G401 (cell line): ENCODE results near the gene LSM14A. TPM values are rescaled to one million over a fixed set of nuclear protein-coding genes. Genes with fewer than 3 reads are reported as not detected.
"Not testable (repeated sequence)": the region's sequence is repeated elsewhere in the genome, so short reads cannot be mapped to it uniquely, and the experiment has no call there.

Experiments
- DNase-seq: peaks from one replicate; pipeline ENCODE4 v3.0.0-alpha.2; 2015; ENCODE audit warnings: low spot score
- in situ Hi-C: cut with HindIII; loops from 2 replicates; pipeline ENCODE4 v1.10.0; 2016; ENCODE audit warnings: low sequenced_read_pairs, mixed read lengths
- total RNA-seq: library from RNA; depleted of rRNA; stranded (reverse); fragments of >200 nt; shearing (Covaris generic); gene quantifications from 2 replicates; pipeline ENCODE4 v1.2.3, GENCODE V29; 2014

The LSM14A gene
- total RNA-seq, 1 experiment from 2014 or later, result 89.9 TPM

DNA sequence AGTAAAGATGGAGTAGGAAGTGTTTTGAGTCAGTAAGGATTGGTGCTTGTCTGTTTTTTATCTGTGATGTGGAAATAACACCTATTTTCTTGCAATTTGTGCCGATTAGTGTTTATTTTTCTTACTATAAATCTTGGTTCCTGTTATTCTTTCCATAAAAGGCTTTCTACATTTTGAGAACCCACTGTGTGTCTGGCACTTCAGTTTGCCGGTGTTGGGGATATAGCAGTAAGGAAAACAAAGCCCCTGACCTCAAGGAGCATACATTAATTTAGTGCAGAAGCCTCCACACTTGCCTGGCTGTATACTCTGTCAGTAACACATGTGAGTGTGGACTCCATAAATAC, 46.5 kb downstream of the LSM14A start:
- in situ Hi-C loops, result no loop called here

DNA sequence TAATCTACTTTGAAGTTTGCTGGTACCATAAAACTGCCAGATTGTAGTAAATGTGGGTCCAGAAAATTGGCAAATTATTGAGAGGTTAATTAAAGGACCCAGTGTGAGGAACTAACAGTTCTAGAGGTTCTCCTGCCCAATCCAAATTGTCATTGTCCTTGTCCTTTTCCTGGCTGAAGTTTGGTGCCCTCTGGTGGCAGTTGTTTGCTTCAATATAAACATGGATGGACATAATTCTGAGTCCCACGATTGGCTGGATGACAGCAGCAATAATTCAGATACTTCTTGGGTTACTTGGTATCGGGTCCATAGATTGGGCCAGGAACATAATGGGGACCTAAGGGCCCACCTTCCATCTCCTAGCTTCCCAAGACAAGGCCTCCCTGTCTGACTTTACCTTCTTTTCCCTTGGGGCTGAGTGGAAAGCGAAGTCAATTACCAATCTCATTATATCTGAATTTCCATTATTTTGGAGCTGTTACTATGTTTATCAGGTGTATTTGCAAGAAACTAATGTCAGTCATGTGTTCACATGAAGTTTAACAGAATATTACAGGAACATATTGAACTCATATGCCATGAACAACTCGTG, 48.3 kb downstream of the LSM14A start:
- in situ Hi-C loops, result no loop called here
- peak; percentile 77 for DNase-seq

More for the DNA sequence above, 46.5 kb downstream of the LSM14A start:
- no peak for DNase-seq

DNA sequence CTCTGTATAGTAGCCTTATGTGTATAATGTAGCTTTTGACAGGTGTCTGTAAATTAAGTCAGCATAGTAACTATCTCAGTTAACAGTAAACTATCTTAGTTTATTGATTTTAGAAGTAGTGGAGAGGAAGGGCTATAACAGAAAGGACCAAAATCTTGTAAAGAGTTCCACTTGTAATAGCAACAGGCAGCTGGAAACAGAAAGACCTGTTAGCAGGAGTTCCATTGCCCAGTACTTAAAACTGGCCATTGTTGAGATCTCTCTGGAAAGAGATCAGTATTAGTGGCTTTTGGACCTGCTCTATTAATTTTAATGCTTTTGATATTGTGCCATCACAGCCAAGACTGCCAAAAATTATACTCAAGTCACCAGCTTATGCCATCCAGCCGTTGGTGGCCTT, 50.1 kb downstream of the LSM14A start:
- DNase-seq, result no peak
- in situ Hi-C loops, result no loop called here

DNA sequence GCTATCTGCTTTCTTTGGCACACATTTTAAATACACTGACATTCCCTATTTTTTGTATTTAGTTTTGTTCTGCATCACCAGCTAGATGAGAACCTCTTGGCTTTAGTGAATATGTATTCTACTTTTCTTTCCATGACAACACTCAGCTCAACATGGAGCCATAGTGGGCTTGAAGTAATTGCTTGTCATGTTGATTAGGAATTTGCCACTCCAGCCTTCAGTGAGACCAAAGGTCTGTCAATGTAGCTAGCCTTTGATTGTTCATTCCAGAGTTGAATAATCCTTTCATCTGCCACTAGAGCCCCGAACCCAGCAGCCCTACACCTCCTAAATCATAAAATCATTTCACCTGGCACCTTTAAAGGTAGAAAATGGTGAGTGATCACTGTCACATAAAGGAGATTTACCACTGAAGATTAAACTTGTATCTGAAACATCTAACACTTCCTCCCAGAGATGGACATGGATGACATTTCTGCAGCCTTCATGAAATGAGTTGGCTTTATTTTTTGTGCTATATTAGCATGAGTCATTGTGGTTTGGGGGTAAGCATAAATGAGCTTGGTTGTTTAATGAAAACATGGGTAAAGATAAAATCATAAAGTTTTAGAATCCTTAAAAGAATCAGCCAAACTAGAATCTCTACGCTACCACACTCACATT, 52.8 kb downstream of the LSM14A start:
- no peak for DNase-seq

DNA sequence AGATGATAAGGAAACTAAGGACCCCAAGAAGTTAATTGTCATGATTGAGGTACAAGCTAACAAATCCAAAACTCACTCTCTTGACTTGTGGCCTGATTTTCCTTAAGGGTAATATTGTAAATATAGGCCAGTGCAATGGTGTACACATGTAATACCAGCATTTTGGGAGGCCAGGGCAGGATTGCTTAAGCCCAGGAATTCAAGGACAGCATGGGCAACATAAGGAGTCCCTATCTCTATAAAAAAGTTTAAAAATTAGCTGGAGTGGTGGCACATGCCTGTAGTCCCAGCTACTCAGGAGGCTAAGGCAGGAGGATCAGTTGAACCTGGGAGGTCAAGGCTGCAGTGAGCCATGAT, 53.3 kb downstream of the LSM14A start:
- in situ Hi-C loops, result no loop called here
- no peak for DNase-seq

More for the DNA sequence above, 52.8 kb downstream of the LSM14A start:
- in situ Hi-C loops, result no loop called here

DNA sequence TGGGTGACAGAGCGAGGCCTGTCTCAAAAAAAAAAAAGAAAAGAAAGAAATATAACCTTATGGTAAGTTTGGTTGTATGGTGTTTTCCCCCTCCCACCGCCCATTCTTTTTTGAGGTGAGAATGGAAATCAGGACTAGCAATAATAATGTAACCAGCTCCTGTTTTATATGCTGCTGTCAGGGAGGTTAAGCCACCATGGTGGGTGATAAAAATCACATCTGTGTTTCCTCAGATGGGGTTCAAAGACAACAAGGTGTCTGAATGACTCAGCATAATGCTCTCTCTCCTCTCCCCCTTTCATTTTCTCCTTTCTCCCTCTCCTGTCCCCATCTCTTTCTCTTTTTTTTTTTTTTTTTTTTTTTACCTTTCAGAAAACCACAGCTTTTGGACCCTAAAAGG, 53.7 kb downstream of the LSM14A start:
- DNase-seq, result no peak
- in situ Hi-C loops, result no loop called here

DNA sequence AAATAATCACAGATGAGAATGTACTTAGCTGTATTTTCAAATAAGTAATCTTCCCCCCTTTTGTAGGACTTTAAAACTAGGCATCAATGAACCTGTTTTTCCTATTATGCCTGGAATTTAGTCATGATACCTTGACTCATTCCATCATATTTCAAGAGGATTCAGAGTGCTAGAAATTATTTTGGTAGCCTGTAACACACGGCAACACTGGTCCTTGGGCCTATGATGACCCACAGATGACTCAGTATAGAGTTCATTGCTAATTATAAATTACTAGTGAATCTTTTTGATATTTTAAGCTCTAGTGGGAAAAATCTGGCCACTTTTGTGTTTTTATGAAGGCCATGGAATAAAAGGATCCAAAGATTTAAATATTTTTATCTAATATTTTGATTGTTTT, 56.0 kb downstream of the LSM14A start:
- DNase-seq, result no peak
- in situ Hi-C loops, result no loop called here

DNA sequence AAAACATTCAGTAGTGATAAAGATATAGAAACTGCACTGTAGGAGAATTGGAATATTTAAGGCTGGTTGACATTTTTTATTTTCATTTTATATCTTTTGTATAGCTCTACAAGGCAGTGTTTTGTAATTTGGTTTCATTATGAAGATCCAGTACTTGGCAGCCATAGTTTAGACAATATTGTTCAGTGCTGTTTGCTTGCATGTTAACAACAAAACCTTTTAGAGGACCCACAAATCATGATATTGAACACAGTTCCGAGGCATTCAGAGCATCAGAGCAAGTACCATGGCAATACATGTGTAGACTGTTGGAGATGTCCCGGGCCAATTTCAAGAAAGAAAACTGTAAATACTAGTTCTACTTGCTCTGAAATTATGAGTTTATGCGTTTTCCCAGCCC, 56.5 kb downstream of the LSM14A start:
- in situ Hi-C loops, result no loop called here
- DNase-seq, result no peak

DNA sequence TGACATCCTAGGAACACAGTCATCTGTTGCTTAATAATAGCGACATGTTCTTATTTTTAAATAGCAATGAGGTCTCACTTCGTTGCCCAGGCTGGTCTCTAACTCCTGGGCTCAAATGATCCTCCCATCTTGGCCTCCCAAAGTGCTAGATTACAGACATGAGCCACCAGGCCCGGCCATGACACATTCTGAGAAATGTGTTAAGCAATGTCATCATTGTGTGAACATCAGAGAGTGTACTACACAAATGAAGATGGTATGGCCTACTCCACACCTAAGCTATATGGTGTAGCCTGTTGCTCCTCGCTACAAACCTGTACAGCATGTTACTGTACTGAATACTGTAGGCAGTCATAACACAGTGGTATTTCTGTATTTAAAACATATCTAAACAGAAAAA, 57.4 kb downstream of the LSM14A start:
- DNase-seq, result no peak
- in situ Hi-C loops, result no loop called here

DNA sequence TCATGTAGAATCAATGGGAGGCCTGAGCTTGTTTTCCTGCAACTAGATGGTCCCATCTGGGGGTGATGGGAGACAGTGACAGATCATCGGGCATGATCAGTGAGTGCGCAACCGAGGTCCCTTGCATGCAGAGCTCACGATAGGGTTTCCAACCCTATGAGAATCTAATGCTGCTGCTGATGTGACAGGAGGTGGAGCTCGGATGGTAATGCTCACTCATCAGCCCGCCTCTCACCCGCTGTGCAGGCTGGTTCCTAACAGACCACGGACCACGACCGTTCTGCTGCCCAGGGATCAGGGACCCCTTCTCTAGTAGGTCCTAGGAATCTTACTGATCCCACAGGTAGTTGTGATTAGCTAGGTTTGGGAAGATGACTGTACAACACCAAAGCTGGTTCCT, 58.5 kb downstream of the LSM14A start:
- DNase-seq, result no peak
- in situ Hi-C loops, result no loop called here

DNA sequence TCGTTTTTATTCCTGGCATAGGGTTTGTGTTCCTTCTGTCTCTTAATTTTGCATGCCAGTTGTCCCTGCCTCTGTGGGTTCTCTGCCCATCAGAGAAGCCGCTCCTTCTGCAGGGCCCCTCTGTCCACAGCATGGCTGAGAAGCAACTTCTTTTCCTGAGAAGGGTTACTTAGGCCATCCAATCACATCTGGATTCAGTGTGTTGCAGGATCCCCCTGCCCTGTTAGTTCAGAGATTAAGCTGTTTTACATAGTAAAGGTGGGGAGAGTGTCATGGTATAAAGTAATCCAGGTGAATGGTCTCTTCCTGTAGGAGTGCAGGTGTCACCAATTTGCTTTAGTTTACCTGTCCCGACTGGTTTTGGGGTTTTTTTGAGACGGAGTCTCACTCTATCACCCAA, 59.1 kb downstream of the LSM14A start:
- no peak for DNase-seq
- in situ Hi-C loops, result no loop called here

DNA sequence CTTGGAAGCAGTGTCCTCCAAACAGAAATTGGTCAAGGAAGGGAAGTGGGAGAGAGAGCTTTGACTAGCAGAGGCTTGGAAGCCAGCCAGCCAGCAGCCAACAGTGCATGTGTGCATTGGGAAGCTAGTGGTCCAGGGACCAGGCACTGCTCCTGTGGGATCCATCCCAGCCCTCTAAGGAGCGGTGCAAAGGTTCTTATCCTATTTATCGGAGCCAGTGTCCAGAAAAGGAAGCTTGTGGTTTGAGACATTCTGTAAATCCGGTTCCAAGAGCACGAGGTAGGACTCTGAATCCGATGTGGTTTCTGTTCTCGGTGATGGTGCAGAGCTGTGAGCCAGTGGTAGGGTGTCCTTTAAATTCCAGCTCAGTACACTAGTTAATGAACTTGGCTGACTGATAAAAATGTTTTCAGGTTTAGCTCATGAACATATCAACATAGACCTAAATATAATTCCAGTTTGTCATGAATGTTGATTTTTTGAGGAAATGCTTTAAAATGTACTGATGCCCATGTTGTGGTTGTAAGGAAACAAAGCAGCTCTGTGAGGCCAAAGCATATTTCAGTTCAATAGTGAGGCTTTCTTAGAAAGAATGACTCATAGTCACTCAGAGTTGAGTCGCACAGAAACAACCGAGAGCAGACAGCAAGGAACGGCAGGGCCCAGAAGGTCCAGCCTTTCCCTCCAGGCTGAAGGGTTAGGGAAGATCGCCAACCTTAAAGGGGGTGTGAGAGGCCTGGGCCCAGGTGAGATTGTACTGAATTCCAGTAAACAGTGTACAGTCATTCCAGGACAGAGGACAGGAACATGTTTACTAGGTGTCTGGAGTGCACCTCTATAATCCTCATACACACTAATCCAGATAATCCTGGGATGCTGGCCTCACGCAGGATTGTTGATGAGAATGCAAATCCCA, 60.5 kb downstream of the LSM14A start:
- peak; percentile 49 for DNase-seq
- in situ Hi-C loops, result no loop called here

DNA sequence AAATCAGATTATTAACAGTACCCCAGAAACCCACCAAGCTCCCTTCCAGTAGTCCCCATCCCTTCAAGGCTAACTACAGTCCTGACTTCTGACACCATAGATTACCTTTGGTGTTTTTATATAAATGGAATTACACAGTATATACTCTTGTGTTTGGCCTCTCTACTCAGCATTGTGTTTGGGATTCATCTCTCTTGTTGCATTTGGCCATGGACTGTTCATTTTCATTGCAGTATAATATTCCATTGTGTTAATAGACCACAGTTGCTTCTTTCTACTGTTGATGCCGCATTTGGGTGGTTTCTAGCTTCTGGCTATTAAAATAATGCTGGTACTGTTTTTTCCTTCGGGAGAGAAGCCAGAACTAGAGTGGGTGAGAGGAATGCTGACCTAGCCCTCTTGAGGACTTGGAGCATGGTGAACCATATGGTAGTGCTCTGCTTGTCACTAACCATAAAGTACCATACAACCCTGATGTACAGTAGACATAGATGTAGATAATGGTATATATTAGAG, 63.2 kb downstream of the LSM14A start:
- DNase-seq, result no peak

DNA sequence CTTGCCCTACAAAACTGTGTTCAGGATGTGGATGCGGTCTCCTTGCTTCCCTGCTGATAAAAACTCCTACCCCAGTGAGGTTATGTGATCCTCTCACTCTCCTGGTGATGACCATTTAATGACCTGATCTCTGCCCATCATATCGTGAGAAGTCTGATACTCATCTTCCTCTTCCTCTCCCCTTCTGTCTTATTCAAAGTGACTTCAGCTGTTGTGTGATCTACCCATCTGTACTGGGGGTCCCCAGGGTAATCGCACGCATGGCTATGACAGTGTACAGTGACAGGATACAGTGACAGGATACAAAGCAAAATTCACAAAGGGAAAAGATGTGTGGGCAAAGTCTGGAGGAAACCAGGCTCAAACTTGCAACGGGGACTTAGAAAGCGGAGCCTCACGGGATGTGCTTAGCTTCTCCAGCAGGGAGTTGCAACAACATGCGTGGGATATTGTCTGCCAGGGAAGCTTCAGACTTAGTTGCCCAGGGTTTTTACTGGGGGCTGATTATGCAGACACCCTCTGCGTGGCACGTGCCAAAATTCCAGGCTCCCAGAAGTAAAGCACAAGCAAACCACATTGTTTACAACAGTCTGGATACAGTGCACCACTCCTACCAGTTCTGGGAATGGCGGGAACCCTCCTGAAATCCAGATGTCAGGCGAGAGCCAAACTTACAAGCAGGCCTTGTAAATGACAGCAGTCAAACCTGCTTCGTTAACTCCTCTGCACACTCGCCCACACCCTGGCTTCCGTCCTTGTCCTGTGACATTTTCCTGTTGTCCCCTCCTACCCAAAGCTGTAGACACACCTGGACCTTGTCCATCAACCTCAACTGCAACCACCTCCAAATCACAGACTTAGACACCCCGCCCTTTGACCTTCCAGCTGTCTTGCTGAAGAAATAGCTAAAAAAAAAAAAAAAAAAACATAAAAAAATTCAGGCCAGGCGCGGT, 64.0 kb downstream of the LSM14A start:
- no peak for DNase-seq
- in situ Hi-C loops, result no loop called here

More for the DNA sequence above, 63.2 kb downstream of the LSM14A start:
- in situ Hi-C loops, result no loop called here

DNA sequence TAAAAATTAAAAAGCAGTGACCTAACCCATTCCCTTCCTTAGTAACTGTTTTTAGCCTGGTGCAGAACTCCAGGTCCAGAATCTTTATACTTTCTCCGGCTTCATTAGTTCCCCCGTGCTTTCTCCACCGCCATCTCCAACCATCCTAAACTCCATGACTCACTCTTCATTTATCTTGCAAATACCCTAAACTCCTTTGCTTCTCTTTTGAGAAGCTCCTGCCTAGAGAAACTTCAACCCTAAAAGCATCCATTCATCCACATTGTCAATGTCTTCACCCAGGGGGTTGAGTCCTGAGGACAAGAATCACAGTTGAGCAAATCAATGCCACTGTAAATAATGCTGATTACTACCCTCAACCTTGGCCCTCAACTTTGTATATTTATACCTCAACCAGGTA, 65.0 kb downstream of the LSM14A start:
- in situ Hi-C loops, result no loop called here
- no peak for DNase-seq

DNA sequence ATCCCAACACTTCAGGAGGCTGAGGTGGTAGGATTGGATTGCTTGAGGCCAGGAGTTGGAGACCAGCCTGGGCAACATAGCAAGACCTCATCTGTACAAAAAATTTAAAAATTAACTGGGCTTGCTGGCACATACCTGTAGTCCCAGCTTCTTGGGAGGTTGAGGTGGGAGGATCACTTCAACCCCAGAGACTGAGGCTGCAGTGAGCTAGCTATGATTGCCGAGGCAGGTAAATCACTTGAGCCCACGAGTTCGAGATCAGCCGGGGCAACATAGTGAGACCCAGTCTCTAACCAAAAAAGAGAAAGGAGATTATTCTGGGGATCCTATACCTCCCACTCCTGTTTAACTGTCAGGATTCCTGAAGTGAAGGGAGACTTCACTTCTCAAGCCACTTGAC, 65.6 kb downstream of the LSM14A start:
- no peak for DNase-seq
- in situ Hi-C loops, result no loop called here

DNA sequence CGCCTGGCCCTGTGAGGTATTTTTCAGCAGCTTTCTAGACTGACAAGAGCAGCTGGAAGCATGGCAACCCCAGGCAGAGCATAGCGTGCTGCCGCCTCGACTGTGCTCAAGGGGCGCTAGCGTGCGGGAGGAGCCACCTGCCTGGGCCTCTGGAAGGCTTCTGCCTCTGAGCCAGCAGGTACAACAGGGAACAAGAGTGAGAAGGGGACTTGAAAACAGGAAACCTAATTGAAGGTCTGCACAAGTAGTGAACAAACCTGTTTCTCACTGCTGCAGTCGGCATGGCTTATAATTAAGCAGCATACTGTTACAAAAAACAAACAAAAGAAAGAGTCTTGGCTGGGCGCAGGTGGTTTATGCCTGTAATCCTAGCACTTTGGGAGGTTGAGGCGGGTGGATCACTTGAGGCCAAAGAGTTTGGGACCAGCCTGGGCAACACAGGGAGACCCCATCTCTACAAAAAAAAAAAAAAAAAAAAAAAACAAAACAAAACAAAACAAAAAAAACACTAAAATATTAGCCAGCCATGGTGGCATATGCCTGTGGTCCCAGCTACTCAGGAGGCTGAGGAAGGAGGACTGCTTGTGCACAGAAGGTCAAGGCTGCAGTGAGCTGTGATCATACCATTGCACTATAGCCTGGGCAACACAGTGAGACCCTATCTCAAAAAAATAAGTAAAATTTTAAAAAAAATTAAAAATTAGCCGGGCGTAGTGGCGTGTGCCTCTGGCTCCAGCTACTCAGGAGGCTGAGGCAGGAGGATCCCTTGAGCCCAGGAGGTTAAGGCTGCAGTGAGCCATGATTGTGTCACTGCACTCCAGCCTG, 69.4 kb downstream of the LSM14A start:
- in situ Hi-C loops, result no loop called here
- no peak for DNase-seq

DNA sequence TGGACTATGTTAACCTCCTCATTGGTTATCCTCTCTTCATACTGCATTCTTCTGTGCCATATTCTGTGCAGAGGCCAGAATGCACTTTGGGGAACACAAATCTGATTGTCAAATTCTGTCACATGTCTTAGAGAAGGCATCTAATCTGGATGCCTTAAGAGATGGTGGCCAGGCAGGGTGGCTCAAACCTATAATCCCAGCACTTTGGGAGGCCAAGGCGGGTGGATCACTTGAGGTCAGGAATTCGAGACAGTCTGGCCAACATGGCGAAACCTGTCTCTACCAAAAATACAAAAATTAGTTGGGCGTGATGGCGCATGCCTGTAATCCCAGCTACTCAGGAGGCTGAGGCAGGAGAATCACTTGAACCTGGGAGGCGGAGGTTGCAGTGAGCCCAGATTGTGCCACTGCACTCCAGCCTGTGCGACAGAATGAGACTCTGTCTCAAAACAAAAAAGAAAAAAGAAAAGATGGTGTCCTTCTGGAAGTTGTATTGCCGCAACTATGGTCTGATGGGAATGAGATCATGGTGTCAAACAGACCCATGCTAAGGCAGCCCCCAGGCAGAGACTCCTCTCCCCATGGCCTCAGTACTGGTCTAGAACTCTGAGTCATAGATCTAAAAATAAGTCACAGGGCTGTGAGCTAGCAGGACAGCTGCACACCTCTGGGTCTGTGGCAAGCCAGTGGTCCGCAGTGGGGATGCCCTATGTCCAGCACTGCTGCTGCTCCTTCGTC, 71.0 kb downstream of the LSM14A start:
- DNase-seq, in situ Hi-C loops: not testable (repeated sequence)
